GM21786 (cell line): Measurements from ENCODE around the gene DNAJB13.

Experiments
- ATAC-seq: cut with Tn5 transposase; IDR thresholded peaks from one replicate; pipeline ENCODE4 v1.9.1; 2021; ENCODE audit not compliant: unreplicated experiment

Gene DNAJB13

DNA sequence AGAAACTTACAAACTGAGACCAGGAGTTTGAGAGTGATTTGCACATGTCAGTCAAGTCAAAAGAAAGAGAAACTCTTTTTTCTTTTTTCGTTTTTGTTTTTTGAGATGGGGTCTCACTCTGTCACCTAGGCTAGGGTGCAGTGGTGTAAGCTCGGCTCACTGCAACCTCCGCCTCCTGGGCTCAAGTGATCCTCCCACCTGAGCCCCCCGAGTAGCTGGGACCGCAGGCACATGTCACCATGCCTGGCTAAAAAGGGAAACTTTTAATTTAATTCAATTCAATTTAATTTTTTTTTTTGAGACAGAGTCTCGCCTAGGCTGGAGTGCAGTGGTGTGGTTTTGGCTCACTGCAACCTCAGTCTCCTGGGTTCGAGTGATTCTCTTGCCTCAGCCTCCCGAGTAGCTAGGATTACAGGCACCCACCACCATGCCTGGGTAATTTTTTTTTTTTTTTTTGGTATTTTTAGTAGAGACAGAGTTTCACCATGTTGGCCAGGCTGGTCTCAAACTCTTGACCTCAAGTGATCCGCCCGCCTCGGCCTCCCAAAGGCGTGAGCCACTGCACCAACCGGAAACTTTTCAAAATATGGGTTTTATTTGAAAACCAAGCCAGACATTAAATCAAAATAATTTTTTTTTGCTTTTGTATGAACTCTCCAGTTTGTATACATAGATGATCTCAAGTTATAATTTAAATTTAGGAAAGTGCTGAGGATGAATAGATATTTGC is 48.2 kb downstream of the DNAJB13 start:
- ATAC-seq: no peak

DNA sequence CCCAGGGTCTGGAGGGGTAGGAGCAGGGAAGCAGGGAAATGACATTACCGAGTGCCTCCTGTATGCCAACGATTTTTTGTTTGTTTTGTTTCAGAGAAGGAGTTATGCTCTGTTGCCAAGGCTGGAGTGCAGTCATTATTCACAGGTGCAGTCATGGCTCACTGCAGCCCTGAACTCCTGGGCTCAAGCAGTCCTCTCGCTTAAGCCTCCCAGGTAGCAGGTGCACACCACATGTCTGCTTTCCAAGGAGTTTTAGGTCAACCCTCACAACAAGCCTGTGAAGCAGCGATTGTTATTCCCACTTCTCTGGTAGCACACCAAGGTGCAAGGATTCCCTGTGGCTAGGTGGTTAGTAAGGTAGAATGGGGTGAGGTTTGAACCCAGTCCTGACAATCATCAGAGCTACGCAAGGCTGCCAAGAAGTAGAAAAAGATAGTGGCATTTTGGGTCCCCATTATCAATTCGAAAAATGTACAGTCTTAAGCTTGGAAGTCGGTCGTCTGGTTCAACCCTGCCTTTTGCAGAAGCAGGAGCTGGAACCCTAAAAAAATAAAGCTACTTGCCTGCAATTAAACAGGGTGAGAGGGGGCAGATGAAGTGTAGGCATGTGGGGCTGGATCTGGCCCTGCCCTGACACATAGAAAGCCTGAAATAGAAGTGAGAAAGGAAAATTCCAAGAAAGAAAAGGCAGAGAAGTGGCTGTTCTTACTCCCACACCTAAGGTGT is 48.9 kb downstream of the DNAJB13 start:
- no peak for ATAC-seq

DNA sequence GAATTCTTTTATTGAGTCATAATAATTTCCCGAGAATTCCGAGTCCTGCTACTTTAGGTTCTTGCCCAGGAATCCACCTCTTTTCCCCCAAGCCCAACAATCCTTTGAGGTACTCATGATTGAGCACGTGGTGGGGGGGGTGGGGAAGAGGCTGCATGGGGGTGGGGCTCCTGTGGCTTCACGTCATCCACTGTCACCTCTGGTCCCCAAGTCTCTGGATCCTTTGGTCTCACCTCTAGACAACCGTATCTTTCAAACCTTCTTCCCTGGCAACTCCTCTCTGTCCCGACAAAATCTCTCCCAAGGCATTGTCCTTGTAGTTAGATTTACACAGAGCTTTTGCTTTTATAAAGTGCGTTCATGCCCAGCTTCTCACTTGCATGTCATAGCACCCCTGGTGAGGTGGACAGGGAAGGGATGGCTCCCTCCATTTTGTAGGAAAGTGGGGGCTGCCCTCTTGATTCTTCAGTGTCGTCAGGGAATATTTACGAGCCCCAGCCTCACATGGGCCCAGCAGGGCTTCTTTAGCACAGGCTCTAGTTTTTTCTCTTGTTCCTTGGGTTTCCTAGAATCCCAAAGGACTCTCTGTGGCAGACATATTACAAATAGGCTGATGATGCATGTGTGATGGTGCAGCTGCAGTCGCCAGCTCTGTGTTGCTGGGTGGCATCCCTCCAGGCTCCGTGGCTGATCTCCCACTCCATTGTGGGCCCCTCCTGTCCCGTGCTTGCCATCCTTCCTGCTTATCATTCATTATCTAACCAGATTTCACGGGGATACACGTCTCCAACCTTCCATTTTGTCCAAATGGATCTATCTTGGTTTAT is 49.7 kb downstream of the DNAJB13 start:
- no peak for ATAC-seq

DNA sequence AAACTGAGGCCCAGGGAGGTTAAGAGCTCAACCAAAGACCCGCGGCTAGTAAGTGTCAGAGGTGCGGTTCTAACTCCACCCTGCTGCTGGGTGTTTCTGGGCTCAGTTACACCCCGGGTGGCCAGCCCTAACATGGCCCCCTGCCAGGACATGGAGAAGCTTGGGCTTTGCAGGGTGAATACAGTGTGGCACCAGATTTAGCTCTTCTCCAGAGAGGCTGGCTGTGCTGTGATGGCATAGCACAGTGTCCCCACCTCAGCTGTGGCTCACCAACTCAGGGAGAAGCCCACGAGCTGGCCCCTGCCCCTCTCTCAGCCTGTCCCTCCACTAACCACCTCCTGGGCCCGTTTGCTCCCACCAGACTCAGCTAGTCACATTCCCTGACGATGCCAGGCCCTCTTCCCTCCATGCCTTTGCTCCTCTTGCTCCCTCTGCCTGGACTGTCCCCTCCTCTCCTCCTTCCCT is 51.0 kb downstream of the DNAJB13 start:
- no peak for ATAC-seq

DNA sequence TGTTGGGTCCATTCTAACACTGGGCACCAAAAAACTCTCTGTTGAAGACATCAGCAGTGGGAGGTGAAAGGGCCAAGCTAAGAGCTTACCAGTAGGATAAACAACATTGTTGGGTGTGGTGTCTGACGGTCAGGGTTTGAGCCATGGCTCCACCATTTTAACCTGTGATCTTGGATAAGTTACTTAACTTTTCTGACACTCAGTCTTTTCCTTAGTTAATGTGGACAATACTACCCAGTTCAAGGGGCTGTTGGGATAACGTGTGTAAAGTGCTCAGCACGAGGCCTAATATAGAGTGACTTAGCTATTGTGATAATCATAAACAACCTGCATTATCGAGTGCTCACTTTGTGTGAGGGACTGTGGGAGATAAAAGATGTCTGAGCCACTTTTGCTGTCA is 52.0 kb downstream of the DNAJB13 start:
- ATAC-seq: no peak

DNA sequence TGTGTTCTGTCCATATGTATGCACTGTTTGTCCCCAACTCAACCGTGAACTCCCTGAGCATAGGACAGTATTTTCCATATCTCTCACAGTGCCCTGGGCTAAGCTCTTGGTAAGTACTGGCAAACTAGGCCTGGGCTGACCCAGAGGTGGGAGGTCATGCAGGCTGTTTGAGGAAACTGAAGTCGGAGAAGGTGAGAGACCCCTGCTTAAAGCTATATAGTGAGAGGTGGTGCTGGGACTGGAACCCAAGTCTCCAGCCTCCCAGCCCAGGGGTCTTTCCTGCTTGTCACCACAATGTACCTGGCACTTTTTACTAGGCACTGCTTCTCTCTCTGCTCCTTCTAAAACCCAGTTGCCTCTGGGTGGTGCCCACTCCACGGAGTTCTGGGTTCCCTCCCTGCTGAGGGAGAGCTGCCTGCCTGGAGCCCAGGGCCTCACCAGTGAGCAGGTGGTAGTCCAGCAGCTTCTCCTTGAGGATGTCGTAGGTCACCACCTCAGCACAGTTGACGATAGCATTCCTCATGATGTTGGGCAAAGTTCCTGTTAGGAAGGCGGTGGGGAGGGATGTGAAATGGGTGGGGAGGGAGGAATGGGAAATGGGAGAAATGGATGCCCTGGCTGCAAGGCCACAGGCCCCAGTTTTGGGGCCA is 53.3 kb downstream of the DNAJB13 start:
- no peak for ATAC-seq

DNA sequence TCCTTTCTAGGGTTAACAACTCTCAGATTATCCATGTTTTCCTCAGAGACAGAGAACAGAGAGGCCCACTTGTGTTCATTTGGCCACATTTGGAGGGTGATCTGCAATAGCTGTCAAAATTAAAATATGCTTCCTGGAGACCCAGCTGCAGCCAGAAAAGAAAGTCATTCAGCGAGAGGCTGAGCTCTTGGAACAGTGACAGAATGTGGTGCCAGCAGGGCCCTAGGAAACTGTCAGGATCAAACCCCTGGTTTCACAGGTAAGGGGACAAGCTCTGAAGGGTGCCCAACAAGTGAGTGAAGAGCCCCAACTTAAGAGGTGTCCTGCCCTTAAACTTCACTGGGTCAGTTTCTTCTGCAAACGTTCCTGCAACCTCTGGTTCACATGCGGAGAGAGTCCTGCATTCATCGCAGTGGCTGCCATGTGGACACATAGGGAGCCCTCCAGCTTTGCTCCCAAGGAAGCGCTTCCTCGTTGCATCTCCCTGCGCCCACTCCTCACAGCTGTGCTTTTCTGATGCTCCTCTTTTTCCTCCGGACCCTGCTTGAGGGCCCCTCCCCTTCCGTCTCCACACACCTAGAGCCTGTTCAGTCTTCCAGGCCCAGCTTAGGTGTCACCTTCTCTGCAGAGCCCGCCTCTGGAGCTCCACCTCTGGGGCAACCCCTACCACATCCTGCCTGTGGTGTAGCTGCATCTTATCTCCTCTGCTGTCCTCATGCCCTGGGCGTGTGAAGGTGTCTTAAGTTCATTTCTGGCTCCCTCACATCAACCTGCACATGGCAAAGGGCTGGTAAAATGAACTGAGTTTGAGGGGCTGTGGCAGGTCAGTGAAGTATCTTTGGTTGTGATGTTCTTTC is 54.2 kb downstream of the DNAJB13 start:
- no peak for ATAC-seq

DNA sequence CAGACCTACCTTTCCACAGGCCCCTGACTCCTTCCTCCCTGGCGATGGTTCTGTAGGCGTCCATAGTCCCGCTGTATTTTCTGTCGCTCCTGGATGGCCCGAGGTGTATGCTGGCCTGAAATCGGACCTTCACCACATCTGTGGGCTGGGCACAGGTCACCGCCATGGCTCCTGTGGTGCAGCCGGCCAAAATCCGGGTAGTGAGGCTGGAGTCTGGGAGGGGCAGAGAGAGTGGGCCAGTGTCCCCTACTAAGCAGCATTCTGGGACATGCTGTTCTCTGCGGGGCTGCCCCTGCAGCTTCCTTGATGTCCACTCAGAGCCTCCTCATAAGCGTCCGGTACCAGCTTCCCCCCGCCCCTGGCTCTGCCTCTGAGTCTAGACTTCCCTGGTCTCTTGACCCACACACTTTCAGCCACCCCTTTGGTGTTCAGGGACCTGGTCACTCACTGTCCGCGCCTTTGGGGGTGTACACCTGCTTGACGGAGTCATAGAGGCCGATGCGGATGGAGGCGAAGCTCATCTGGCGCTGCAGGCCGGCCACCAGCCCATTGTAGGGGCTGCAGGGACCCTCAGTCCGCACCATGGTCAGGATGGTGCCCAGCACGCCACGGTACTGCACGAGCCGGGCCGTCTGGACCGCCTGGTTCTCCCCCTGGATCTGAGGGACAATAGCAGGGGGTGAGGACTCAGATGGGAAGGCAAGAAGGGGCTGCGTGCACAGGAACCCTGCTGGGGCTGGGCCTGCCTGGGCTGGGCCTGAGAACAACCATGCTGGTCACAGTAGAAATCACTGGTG is 55.1 kb downstream of the DNAJB13 start:
- ATAC-seq: no peak

DNA sequence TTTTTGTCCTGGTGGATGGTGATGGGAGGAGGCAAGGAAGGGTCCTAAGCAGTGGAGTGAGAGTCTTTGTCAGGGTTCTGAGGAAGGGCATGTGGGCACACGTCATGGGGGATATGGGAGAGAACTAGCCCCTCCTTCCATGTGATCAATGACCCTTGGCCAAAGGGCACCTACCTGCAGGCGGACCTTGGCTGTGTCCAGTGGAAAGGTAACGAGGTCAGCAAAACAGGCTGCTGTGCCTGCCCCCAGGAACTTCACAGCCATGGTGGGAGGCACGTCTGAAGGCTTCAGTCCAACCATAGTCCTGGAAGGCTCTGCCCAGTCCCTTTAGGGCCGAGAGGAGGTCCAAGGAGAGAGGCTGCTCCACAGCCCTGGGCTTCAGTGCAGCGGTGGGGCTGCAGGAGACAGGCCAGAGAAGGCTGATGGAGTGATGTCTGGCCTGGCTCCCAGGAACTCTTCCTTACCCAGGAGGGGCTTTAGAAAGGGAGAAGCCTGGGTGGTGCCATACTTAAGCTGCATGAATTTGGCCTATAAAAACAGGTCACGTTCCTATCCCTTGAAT is 56.0 kb downstream of the DNAJB13 start:
- no peak for ATAC-seq

DNA sequence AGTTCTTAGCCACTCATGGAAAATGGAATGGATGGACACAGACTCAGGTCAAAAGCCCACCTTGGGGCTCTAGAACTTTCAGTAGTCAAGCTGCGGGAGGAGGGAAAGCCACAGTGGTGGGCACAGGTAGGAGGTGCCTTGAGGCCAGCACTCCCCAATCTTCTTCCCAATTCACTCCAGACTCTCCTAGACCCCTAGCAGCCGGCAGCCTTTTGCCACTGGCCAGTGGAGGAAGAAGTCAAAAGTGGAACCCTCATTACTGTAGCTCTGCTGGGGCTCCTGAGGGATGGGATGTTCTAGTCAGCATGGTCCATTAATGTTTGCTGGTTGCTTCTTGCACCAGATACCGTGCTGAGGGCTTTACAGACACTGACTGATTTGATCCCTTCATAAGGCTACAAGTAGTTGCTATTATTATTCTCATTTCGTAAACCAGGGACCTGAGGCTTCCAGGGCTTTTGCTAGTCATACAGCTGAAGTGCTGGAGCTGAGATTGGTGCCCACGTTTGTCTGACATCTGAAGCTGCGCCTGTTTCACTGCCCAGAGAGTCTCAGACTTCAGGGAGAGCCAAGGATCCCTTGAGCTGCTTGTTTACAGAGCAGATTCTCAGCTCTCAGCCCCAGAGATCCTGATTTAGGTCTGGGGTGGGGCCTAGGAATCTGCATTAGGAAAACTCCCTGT is 57.0 kb downstream of the DNAJB13 start:
- no peak for ATAC-seq

DNA sequence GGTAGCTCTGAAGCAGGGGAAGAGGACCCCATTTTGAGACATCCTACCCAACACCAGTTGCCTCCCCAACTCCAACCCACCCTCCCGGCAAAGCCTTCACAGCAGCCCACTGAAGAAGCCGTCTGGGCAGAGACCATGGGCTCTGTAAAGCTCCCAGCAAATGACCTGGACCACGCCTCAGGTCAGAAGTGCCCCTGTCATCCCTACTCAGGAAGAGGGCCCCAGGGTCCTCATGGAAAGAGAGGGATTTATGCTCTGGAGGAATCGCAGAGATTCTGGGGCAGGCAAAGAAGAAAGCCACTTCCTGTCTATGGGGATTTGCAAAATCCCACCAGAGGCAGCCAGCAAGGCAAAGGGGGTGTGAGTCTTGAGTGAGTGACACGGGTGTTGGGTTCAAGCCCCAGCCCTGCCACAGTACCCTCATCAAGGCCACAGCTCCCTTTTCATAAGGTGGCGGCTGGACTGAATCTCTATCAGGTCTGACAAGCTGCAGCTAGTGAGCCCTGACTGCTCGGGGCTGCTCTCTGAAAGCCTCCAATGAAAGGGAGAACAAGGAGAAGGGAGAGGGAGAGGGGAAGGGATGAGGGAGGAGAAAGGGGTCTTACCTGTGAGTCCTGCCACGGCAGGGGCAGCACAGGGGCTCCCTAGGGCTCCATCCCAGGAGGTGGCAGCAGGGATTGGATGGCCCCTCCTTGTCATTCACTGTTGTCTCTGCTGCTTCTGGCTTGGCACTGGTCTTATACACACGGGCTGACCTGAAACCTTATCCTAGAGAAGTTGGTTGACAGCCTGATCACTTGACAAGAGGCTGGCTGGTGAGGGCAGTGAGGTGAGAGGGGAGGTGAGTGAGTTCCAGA is 57.8 kb downstream of the DNAJB13 start, which contains the start of gene UCP3:
Gene UCP3 (minus strand): TSS at position 713 of the 857 bp plus-strand sequence. CDS start 2,043 bp downstream, outside the sequence.
- ATAC-seq: no peak

DNA sequence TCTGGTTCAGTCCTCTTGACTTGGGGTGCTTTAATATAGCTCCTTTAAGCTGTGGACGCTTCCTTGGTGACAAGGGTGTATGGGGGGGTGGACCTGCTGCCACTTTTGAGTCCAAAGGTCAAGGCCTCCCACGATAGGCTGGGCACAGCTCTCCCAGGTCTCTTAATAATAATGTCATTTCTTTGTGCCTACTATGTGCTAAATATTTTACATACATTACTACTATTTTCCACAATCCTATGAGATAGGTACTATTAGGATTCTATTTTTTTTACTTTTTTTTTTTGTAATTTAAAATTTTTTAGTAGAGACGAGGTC is 58.4 kb downstream of the DNAJB13 start:
- ATAC-seq: no peak

DNA sequence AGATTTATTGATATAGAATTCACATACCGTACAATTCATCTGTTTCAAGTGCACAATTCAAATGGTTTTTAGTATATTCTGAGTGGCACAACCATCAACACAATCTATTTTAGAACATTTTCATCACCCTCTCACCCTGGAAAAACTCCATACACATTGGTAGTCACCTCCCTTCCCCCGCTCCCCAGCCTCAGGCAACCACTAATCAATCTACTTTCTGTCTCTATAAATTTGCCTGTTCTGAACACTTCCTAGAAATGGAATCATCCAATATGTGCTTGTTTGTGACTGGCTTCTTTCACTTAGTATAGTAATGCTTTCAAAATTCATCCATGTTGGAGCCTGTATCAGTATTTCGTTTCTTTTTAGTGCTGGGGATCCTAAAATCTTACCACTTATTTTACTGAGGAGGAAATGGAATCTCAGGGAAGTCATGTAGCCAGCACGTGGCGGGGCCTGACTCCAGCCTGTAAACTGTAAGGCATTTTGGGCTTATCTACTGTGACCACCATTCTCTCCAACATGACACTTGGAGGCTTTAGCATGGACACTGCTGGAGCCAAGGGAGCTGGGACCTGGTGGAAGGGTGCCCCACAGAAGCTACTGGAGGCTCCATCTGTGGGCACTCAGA is 59.0 kb downstream of the DNAJB13 start:
- ATAC-seq: no peak

DNA sequence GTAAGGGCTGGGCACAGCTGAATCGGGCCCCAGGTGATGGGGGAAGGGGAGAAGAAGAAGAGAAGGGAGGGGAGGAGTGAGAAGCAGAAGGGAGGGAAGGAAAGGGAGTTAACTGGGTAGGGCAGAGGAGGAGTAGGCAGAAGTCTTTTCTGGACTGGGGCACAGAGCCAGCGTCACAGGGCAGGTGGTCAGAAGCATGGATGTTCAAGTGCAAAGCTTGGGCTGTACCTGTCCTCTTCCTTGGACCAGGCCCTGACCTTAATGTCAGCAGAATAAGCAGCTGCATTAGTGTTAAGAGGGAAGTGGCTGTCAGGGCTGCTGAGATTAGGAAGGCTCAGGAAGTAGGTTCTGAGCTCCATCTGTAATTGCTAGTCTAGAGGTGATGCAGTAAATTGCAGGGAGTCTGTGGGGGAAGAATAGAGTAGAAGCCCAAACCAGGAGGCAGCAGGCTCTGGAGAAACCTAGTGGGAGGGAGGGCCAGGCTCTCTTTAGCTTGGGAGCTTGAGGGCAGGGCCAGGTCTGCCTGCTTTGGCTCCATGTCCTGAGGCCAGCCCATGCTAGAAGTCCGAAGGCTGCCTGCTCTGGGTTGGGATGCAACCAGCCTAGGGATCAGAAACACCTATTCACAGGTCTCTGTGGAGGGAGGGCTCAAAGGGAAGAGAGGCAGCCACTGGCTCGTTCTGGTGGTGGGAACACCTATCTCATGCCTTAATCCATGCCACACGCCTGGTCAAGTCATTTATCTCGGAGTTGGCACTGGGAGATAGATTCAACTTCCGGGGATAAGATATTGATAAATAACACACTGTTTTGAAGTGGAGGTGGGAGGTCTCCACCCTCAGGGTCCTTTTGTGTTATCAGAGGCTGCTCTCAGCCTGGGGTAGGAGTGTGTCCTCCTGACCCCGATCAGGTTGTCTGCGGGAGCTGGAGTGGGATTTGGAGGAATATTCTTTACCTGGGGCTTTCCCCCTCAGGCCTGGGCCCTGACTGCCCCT is 59.8 kb downstream of the DNAJB13 start:
- no peak for ATAC-seq

DNA sequence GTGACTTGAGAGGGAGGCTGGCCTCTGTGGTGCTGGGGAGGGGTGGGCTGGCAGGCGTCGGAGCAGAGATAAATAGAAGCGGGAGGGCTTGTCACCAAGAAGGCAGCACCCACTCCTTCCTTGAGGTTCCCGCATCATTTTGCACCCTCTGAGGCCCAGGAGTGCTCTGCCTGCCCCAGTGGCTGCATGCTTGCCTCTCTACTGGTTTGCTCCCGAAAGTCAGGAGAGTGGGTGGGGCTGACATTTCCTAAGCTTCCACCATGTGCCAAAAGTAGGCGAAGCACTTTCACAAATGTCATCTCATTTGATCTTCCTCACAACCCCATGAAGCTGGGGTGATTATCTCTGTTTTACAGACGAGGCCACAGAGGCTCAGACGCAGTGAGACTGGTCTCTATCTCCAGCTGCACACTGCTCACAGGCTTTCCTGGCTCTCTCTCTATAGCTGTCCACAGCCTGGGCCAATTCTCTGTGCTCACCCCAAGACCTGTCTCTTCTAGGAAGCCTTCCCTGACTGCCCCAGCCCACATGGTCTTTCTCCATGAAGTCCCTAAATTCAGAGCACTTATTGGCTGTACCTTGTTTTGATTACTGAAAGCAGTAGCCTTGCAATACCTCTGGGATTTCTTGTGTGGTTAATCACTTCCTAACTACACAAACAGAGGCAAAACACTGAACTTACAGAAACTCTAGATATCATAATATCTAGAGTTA is 60.7 kb downstream of the DNAJB13 start:
- peak; percentile 69 for ATAC-seq
